HepG2 (cell line): ENCODE results near the gene PEAK3. TPM values are rescaled to one million over a fixed set of nuclear protein-coding genes. Genes with fewer than 3 reads are reported as not detected.

ENCODE experiments used
- ATAC-seq: fragments of 200-7000 bp; cut with Tn5 transposase; 3 replicates; pipeline ENCODE4 v1.9.1; 2020; ENCODE audit warnings: mild to moderate bottlenecking, moderate library complexity
- BruUV-seq: library from RNA; stranded (reverse); fragments of 400-500 nt; replicated peaks from 2 replicates; lab custom pipeline; 2021; lab: Mats Ljungman, UMichigan
- CTCF ChIA-PET: fragments of 300-600 bp; formaldehyde crosslinking; extraction: SDS; loops from one replicate; lab custom pipeline; 2021; ENCODE audit warnings: low total read pairs, inconsistent platforms, low intra/inter-chr PET ratio; lab: Yijun Ruan, JAX
- POLR2A ChIA-PET: fragments of 350-600 bp; sonication (Branson Sonifier 250); formaldehyde crosslinking; loops from one replicate; lab custom pipeline; 2020; ENCODE audit warnings: antibody characterized with exemption, inconsistent platforms; lab: Yijun Ruan, JAX
- DNase-seq: peaks from one replicate; pipeline ENCODE4 v3.0.0-alpha.2; 2015; ENCODE audit warnings: low spot score
- FAIRE-seq: peaks from 3 replicates; lab custom pipeline; 2011; peaks lifted over from hg19 to GRCh38; lab: Jason Lieb, UNC
- H2AFZ ChIP-seq: one replicate; pipeline ENCODE4 v1.6.1; 2011; ENCODE audit warnings: low read length, inconsistent platforms
- H3K27ac ChIP-seq: fragments of 300-600 bp; 3 replicates; pipeline ENCODE4 v1.8.0; 2011; ENCODE audit warnings: mixed run types, mild to moderate bottlenecking, mixed read lengths, low read length, inconsistent platforms; ENCODE audit not compliant: insufficient read depth; ENCODE audit errors: extremely low read length
- H3K27me3 ChIP-seq, 2 experiments: fragments of 200-600 bp in 1 of 2; 2 replicates in 1 of 2; 3 replicates in 1 of 2; pipeline versions ENCODE4 v1.6.0 to v1.8.0; 2011; ENCODE audit warnings: low read length in 2 of 2, mild to moderate bottlenecking in 2 of 2, moderate library complexity in 2 of 2, inconsistent platforms in 1 of 2; ENCODE audit not compliant: insufficient read depth in 2 of 2, control insufficient read depth in 1 of 2
- H3K36me3 ChIP-seq, 2 experiments: fragments of 200-600 bp in 1 of 2; replicated peaks in 1 of 2; 2 replicates in 1 of 2; 3 replicates in 1 of 2; pipeline versions ENCODE4 v1.5.1 to v1.8.0; 2011; ENCODE audit warnings: low read length in 2 of 2, inconsistent platforms in 1 of 2; ENCODE audit not compliant: insufficient read depth in 2 of 2, control insufficient read depth in 1 of 2
- H3K4me1 ChIP-seq: 2 replicates; pipeline ENCODE4 v1.5.1; 2012; ENCODE audit warnings: low read length, inconsistent platforms; ENCODE audit not compliant: insufficient read depth
- H3K4me2 ChIP-seq: 2 replicates; pipeline ENCODE4 v1.6.0; 2011; ENCODE audit warnings: low read depth, low read length, inconsistent platforms
- H3K4me3 ChIP-seq, 3 experiments: fragments of 200-600 bp in 1 of 3; sonication (generic), shearing (Covaris generic) in 1 of 3; replicated peaks in 1 of 3; 2 replicates each; pipeline ENCODE4 v1.5.1; 2011 to 2016; ENCODE audit warnings: low read length in 3 of 3, inconsistent platforms in 2 of 3, low read depth in 2 of 3, mild to moderate bottlenecking in 2 of 3, control low read depth in 1 of 3, mixed read lengths in 1 of 3; ENCODE audit not compliant: insufficient read depth in 1 of 3
- H3K79me2 ChIP-seq: one replicate; pipeline ENCODE4 v1.6.1; 2011; ENCODE audit warnings: low read length, inconsistent platforms; ENCODE audit not compliant: insufficient read depth
- H3K9ac ChIP-seq: 2 replicates; pipeline ENCODE4 v1.6.0; 2011; ENCODE audit warnings: mild to moderate bottlenecking, low read depth, low read length, inconsistent platforms; ENCODE audit not compliant: insufficient read depth
- H3K9me3 ChIP-seq: 2 replicates; pipeline ENCODE4 v1.5.1; 2012; ENCODE audit warnings: mild to moderate bottlenecking, low read length
- H4K20me1 ChIP-seq: 2 replicates; pipeline ENCODE4 v1.6.0; 2011; ENCODE audit warnings: inconsistent platforms, mild to moderate bottlenecking, low read length, moderate library complexity; ENCODE audit not compliant: insufficient read depth
- GMEB2 ChIP-seq: IDR thresholded peaks from 2 replicates; pipeline ENCODE4 v1.6.1; 2016; ENCODE audit warnings: missing biosample characterization, missing genetic modification reagents, low read depth
- HDAC6 ChIP-seq: fragments of 200-600 bp; sonication (generic); IDR thresholded peaks from 2 replicates; pipeline ENCODE4 v1.7.0; 2017; ENCODE audit warnings: mild to moderate bottlenecking, antibody characterized with exemption, low read length, low read depth
- POLR2G ChIP-seq: fragments of 200-400 bp; formaldehyde crosslinking; IDR thresholded peaks from 2 replicates; pipeline ENCODE4 v1.6.1; 2018; ENCODE audit warnings: mild to moderate bottlenecking, low read depth, low read length, moderate library complexity
- PRDM10 ChIP-seq: sonication (generic); formaldehyde crosslinking; IDR thresholded peaks from 2 replicates; pipeline ENCODE4 v1.4.0; 2020; ENCODE audit warnings: low read depth, missing genetic modification reagents
- ZNF207 ChIP-seq: fragments of 450-650 bp; IDR thresholded peaks from 2 replicates; pipeline ENCODE4 v1.6.1; 2016; ENCODE audit warnings: antibody characterized with exemption, borderline replicate concordance
- ZNF44 ChIP-seq: sonication (generic); formaldehyde crosslinking; IDR thresholded peaks from 2 replicates; pipeline ENCODE4 v1.5.1; 2020; ENCODE audit warnings: mild to moderate bottlenecking, missing genetic modification reagents
- ZNF512B ChIP-seq: sonication (generic); formaldehyde crosslinking; IDR thresholded peaks from 2 replicates; pipeline ENCODE4 v1.5.1; 2020; ENCODE audit warnings: missing genetic modification reagents, mild to moderate bottlenecking, borderline replicate concordance
- ZNF619 ChIP-seq: sonication (generic); formaldehyde crosslinking; IDR thresholded peaks from 2 replicates; pipeline ENCODE4 v1.4.0; 2020; ENCODE audit warnings: mild to moderate bottlenecking, missing genetic modification reagents
- ZNF800 ChIP-seq: sonication (generic); formaldehyde crosslinking; IDR thresholded peaks from 2 replicates; pipeline ENCODE4 v1.4.0; 2020; ENCODE audit warnings: missing genetic modification reagents
- WGBS: methylation state at CpG from one replicate; pipeline ENCODE4 v1.1.6; 2017; ENCODE audit warnings: low lambda C conversion rate; 5-methylcytosine and 5-hydroxymethylcytosine counted together
- in situ Hi-C: cut with HindIII; loops from 2 replicates; pipeline ENCODE4 v1.10.0; 2017; ENCODE audit warnings: low pct_unique_long_range_greater_than_20kb; ENCODE audit not compliant: extremely low pct_ligation_motif_present
- intact Hi-C: fragments of 100-400 bp; cut with micrococcal nuclease; formaldehyde crosslinking; loops from one replicate; pipeline ENCODE4 v1.10.0; 2022; ENCODE audit not compliant: unreplicated experiment
- polyA plus RNA-seq, 8 experiments: library from polyadenylated mRNA; depleted of rRNA in 3 of 8; stranded (reverse) in 7 of 8; unstranded in 1 of 8; fragments of >200 nt; fragmentation: Illumina TruSeq in 4 of 8; extraction: Trizol in 4 of 8; gene quantifications; 2 replicates each; pipeline versions ENCODE4 v1.2.1 to v1.2.3, GENCODE V29; 2011 to 2016; ENCODE audit warnings: low read depth in 4 of 8, missing spikeins in 1 of 8, mixed read lengths in 1 of 8; ENCODE audit not compliant: insufficient read depth in 1 of 8
- total RNA-seq, 5 experiments: library from RNA; depleted of rRNA; stranded (reverse); fragments of >200 nt; fragmentation: Illumina TruSeq; extraction: Trizol; gene quantifications; 2 replicates each; pipeline ENCODE4 v1.2.3, GENCODE V29; 2016; ENCODE audit warnings: low read depth in 1 of 5

PEAK3 gene
- total and polyA plus RNA-seq, 2 of the 13 experiments (the other 11 are each of a cell fraction or from before 2014, with no cell fraction given), result not detected

- H3K9me3 ChIP-seq, result no peaks in the 10 kb centered on the region
- CTCF ChIA-PET, result no interaction called here
- TF ChIP-seq HDAC6 (no peak), ZNF512B (CRISPR knock-in tag) (no peak), PRDM10 (CRISPR knock-in tag) (no peak), ZNF44 (no peak), ZNF207 (no peak), ZNF800 (no peak), GMEB2 (CRISPR knock-in tag) (no peak), ZNF619 (CRISPR knock-in tag) (no peak), POLR2G (no peak)
- no peaks in the 10 kb centered on the region for H4K20me1 ChIP-seq
- DNase-seq, result no peak
- H3K79me2 ChIP-seq, result no peaks in the 10 kb centered on the region
- POLR2A ChIA-PET, result no interaction called here
- no peak overlapping the region for H3K27ac ChIP-seq
- no peak overlapping the region for H3K9ac ChIP-seq
- no peak overlapping the region for H3K4me2 ChIP-seq
- H3K4me3 ChIP-seq, result no peak overlapping the region
- in situ Hi-C loops (no loop called here), intact Hi-C loops (no loop called here)
- H3K36me3 ChIP-seq, result no peaks in the 10 kb centered on the region
- no TSS peak for BruUV-seq
- no peak overlapping the region for H2AFZ ChIP-seq
- H3K4me1 ChIP-seq, result peaks cover 32% of the 10 kb centered on the region
- FAIRE-seq, result no peak
- 66% methylated on average over 17 of the region's 33 CpGs for WGBS
- peaks cover 8 to 64% of the 10 kb centered on the region in 2 experiments for H3K27me3 ChIP-seq
- no peak for ATAC-seq
Observed at GRCh38 chr19:2307518-2308012, 25.6 kb upstream of the PEAK3 start.
